ENCODE results near the gene RAPGEF1. TPM values are rescaled to one million over a fixed set of nuclear protein-coding genes. Genes with fewer than 3 reads are reported as not detected.
A peak's percentile ranks its signal among the peaks of the same experiment; 100 is the strongest.
"Not testable (repeated sequence)": the region's sequence is repeated elsewhere in the genome, so short reads cannot be mapped to it uniquely, and the experiment has no call there.

RAPGEF1 gene
- total RNA-seq, 2 donors from 2014 or later, result 45.8 to 105 TPM

GRCh38 chr9:131661568-131662288, 78.1 kb downstream of the RAPGEF1 start:
- no peaks in the 10 kb centered on the region for H3K9me3 Mint-ChIP-seq
- DNase-seq (ENCODE audit: low spot score in 2 of 2) (peak in 1 of 2 donors; percentile 63), ATAC-seq (peak; percentile 70 to 84)
- H3K27ac Mint-ChIP-seq, result peak overlapping the region; percentile 84 to 96
- H3K36me3 Mint-ChIP-seq, result peaks cover 5 to 32% of the 10 kb centered on the region in 2 donors

GRCh38 chr9:131660466-131661405, 79.1 kb downstream of the RAPGEF1 start:
- peaks cover 5 to 34% of the 10 kb centered on the region in 2 donors for H3K36me3 Mint-ChIP-seq
- ATAC-seq, result no peak
- no peaks in the 10 kb centered on the region for H3K9me3 Mint-ChIP-seq
- DNase-seq (ENCODE audit: low spot score in 2 of 2), result no peak
- H3K27ac Mint-ChIP-seq, result peak overlapping the region; percentile 28 to 65

- ATAC-seq (peak; percentile 75 to 81), DNase-seq (ENCODE audit: low spot score in 2 of 2) (peak in 1 of 2 donors; percentile 52)
- peaks cover 5 to 30% of the 10 kb centered on the region in 2 donors for H3K36me3 Mint-ChIP-seq
- H3K9me3 Mint-ChIP-seq, result no peaks in the 10 kb centered on the region
- H3K27ac Mint-ChIP-seq, result peak overlapping the region; percentile 78 to 99
These were observed 81.3 kb downstream of the RAPGEF1 start for GRCh38 chr9:131658377-131659129.

- ATAC-seq, result no peak
- no peaks in the 10 kb centered on the region for H3K9me3 Mint-ChIP-seq
These were observed 81.9 kb downstream of the RAPGEF1 start for GRCh38 chr9:131657940-131658339.

GRCh38 chr9:131657456-131657855, 82.4 kb downstream of the RAPGEF1 start:
- ATAC-seq, result no peak
- Mint-ChIP-seq H3K9me3 (no peaks in the 10 kb centered on the region), H3K36me3 (peaks cover 5 to 23% of the 10 kb centered on the region in 2 donors), H3K27ac (peak overlapping the region; percentile 78 to 93)
- DNase-seq (ENCODE audit: low spot score in 2 of 2), result no peak

More at GRCh38 chr9:131657940-131658339, 81.9 kb downstream of the RAPGEF1 start:
- no peak for DNase-seq (ENCODE audit: low spot score in 2 of 2)
- Mint-ChIP-seq H3K27ac (peak overlapping the region; percentile 78 to 99), H3K36me3 (peaks cover 5 to 26% of the 10 kb centered on the region in 2 donors)

- DNase-seq (ENCODE audit: low spot score in 2 of 2) (no peak), ATAC-seq (peak; percentile 54 to 72)
- Mint-ChIP-seq H3K9me3 (no peaks in the 10 kb centered on the region), H3K27ac (peak overlapping the region; percentile 78 to 93), H3K36me3 (peaks cover 5 to 23% of the 10 kb centered on the region in 2 donors)
These were observed 82.9 kb downstream of the RAPGEF1 start for GRCh38 chr9:131657037-131657377.

GRCh38 chr9:131656356-131657036, 83.4 kb downstream of the RAPGEF1 start:
- ATAC-seq (peak; percentile 52 to 77), DNase-seq (ENCODE audit: low spot score in 2 of 2) (peak; percentile 51 to 79)
- H3K36me3 Mint-ChIP-seq, result peaks cover 5 to 23% of the 10 kb centered on the region in 2 donors
- H3K27ac Mint-ChIP-seq, result peak overlapping the region; percentile 78 to 93
- H3K9me3 Mint-ChIP-seq, result no peaks in the 10 kb centered on the region

- ATAC-seq; DNase-seq (ENCODE audit: low spot score in 2 of 2); H3K9me3 Mint-ChIP-seq: not testable (repeated sequence)
- H3K27ac Mint-ChIP-seq, result peak overlapping the region in 1 of 2 donors; percentile 35
- peaks cover 13 to 33% of the 10 kb centered on the region in 2 donors for H3K36me3 Mint-ChIP-seq
These were observed 85.5 kb downstream of the RAPGEF1 start for GRCh38 chr9:131654369-131654768.

- Mint-ChIP-seq H3K9me3 (no peaks in the 10 kb centered on the region), H3K36me3 (peaks cover 7 to 25% of the 10 kb centered on the region in 2 donors), H3K27ac (peak overlapping the region; percentile 81 to 92)
- no peak for DNase-seq (ENCODE audit: low spot score in 2 of 2)
- ATAC-seq, result peak; percentile 82 to 91
These were observed 88.3 kb downstream of the RAPGEF1 start for GRCh38 chr9:131651599-131651998.

GRCh38 chr9:131651160-131651559, 88.7 kb downstream of the RAPGEF1 start:
- Mint-ChIP-seq H3K9me3 (no peaks in the 10 kb centered on the region), H3K36me3 (peaks cover 7 to 22% of the 10 kb centered on the region in 2 donors), H3K27ac (peak overlapping the region; percentile 81 to 92)
- DNase-seq (ENCODE audit: low spot score in 2 of 2) (no peak), ATAC-seq (peak; percentile 70 to 77)

- H3K9me3 Mint-ChIP-seq, result no peaks in the 10 kb centered on the region
- DNase-seq (ENCODE audit: low spot score in 2 of 2) (peak in 1 of 2 donors; percentile 20), ATAC-seq (no peak)
- peaks cover 7 to 19% of the 10 kb centered on the region in 2 donors for H3K36me3 Mint-ChIP-seq
- H3K27ac Mint-ChIP-seq, result peak overlapping the region; percentile 50 to 81
These were observed 89.6 kb downstream of the RAPGEF1 start for GRCh38 chr9:131650254-131650653.

GRCh38 chr9:131649646-131650045, 90.2 kb downstream of the RAPGEF1 start:
- ATAC-seq, result no peak
- Mint-ChIP-seq H3K36me3 (peaks cover 7 to 19% of the 10 kb centered on the region in 2 donors), H3K9me3 (no peaks in the 10 kb centered on the region), H3K27ac (peak overlapping the region; percentile 50 to 64)
- DNase-seq (ENCODE audit: low spot score in 2 of 2), result no peak

- Mint-ChIP-seq H3K27ac (peak overlapping the region; percentile 68 to 94), H3K9me3 (no peaks in the 10 kb centered on the region), H3K36me3 (peaks cover 15 to 29% of the 10 kb centered on the region in 2 donors)
- ATAC-seq (peak; percentile 72 to 74), DNase-seq (ENCODE audit: low spot score in 2 of 2) (peak in 1 of 2 donors; percentile 58)
These were observed 94.6 kb downstream of the RAPGEF1 start for GRCh38 chr9:131645078-131645776.

GRCh38 chr9:131642496-131643083, 97.3 kb downstream of the RAPGEF1 start:
- DNase-seq (ENCODE audit: low spot score in 2 of 2), result peak; percentile 55 to 66
- Mint-ChIP-seq H3K36me3 (peaks cover 13 to 20% of the 10 kb centered on the region in 2 donors), H3K27ac (peak overlapping the region; percentile 69 to 98), H3K9me3 (no peaks in the 10 kb centered on the region)
- peak; percentile 82 to 86 for ATAC-seq

Measured in activated naive CD4-positive, alpha-beta T cell treated with anti-CD3 and anti-CD28 coated beads, Interleukin-2, amount 50 U/mL, for 72 hours (primary cell).